Loucy (cell line): Measurements from ENCODE around the gene ACTR1A.
A peak's percentile ranks its signal among the peaks of the same experiment; 100 is the strongest.

Source experiments
- H2AFZ ChIP-seq: fragments of 200-600 bp; sonication (generic); 2 replicates; pipeline ENCODE4 v1.6.0; 2016; ENCODE audit warnings: antibody characterized with exemption, mild to moderate bottlenecking, low read length, moderate library complexity
- H3F3A ChIP-seq: fragments of 200-600 bp; 2 replicates; pipeline ENCODE4 v1.6.0; 2016; ENCODE audit warnings: antibody characterized with exemption, low read depth, mild to moderate bottlenecking
- H3K27me3 ChIP-seq: fragments of 200-600 bp; sonication (generic); 2 replicates; pipeline ENCODE4 v1.6.1; 2014; ENCODE audit warnings: low read length, mild to moderate bottlenecking; ENCODE audit not compliant: insufficient read depth, poor library complexity, severe bottlenecking
- H3K36me3 ChIP-seq: fragments of 200-600 bp; sonication (generic); 2 replicates; pipeline ENCODE4 v1.6.1; 2016; ENCODE audit warnings: low read length; ENCODE audit not compliant: insufficient read depth
- H3K4me1 ChIP-seq: fragments of 200-600 bp; sonication (generic); 2 replicates; pipeline ENCODE4 v1.5.1; 2014; ENCODE audit warnings: low read length, mild to moderate bottlenecking; ENCODE audit not compliant: insufficient read depth, poor library complexity, severe bottlenecking
- H3K4me2 ChIP-seq: fragments of 200-600 bp; sonication (generic); 2 replicates; pipeline ENCODE4 v1.6.0; 2014; ENCODE audit warnings: antibody characterized with exemption, low read length, low read depth, mild to moderate bottlenecking; ENCODE audit not compliant: poor library complexity, severe bottlenecking
- H3K4me3 ChIP-seq: fragments of 200-600 bp; sonication (generic); 2 replicates; pipeline ENCODE4 v1.5.1; 2014; ENCODE audit warnings: low read length, mild to moderate bottlenecking, mixed read lengths; ENCODE audit not compliant: poor library complexity, severe bottlenecking
- H3K79me2 ChIP-seq: fragments of 200-600 bp; sonication (generic); 2 replicates; pipeline ENCODE4 v1.6.1; 2014; ENCODE audit warnings: low read length; ENCODE audit not compliant: insufficient read depth
- H3K9ac ChIP-seq: fragments of 200-600 bp; sonication (generic); 2 replicates; pipeline ENCODE4 v1.6.0; 2014; ENCODE audit warnings: mild to moderate bottlenecking, low read depth, low read length, moderate library complexity; ENCODE audit not compliant: poor library complexity, severe bottlenecking
- H3K9me2 ChIP-seq: fragments of 200-600 bp; sonication (generic); replicated peaks from 2 replicates; pipeline ENCODE4 v1.6.1; 2016; ENCODE audit warnings: low read depth, low read length, mixed read lengths
- H3K9me3 ChIP-seq: fragments of 200-600 bp; sonication (generic); 2 replicates; pipeline ENCODE4 v1.6.1; 2014; ENCODE audit warnings: mild to moderate bottlenecking, antibody characterized with exemption, low read length, low read depth; ENCODE audit not compliant: insufficient read depth
- H4K20me1 ChIP-seq: fragments of 200-600 bp; sonication (generic); 2 replicates; pipeline ENCODE4 v1.6.0; 2014; ENCODE audit warnings: antibody characterized with exemption, low read length, mild to moderate bottlenecking; ENCODE audit not compliant: insufficient read depth, poor library complexity, severe bottlenecking
- CTCF ChIP-seq: fragments of 200-600 bp; sonication (generic); conservative IDR thresholded peaks from 2 replicates; pipeline ENCODE4 v1.5.1; 2014; ENCODE audit warnings: mild to moderate bottlenecking, antibody characterized with exemption, low read length
- EZH2phosphoT487 ChIP-seq: fragments of 200-600 bp; IDR thresholded peaks from 2 replicates; pipeline ENCODE4 v1.6.1; 2018; ENCODE audit warnings: antibody characterized with exemption, mild to moderate bottlenecking, moderate library complexity, borderline replicate concordance

ACTR1A gene

GRCh38 chr10:102453502-102453901, 49.0 kb downstream of the ACTR1A start:
- Histone ChIP-seq H3K79me2 (peaks cover 32% of the 10 kb centered on the region), H3K9me2 (no peaks in the 10 kb centered on the region), H3K27me3 (no peaks in the 10 kb centered on the region), H3K9me3 (no peaks in the 10 kb centered on the region), H3F3A (no peaks in the 10 kb centered on the region), H3K4me3 (no peak overlapping the region), H3K9ac (no peak overlapping the region), H3K4me1 (peaks cover 24% of the 10 kb centered on the region), H3K4me2 (no peak overlapping the region), H2AFZ (no peak overlapping the region), H3K36me3 (no peaks in the 10 kb centered on the region; the same call in 1 of the 2 replicates), H4K20me1 (peaks cover 12% of the 10 kb centered on the region)
- no peak for TF ChIP-seq EZH2phosphoT487
- TF ChIP-seq CTCF: no peak

- Histone ChIP-seq H2AFZ (no peak overlapping the region), H3F3A (no peaks in the 10 kb centered on the region), H3K9ac (no peak overlapping the region), H3K4me1 (peaks cover 24% of the 10 kb centered on the region), H3K4me3 (peak overlapping the region; percentile 10), H3K79me2 (peaks cover 32% of the 10 kb centered on the region), H3K27me3 (no peaks in the 10 kb centered on the region), H4K20me1 (peaks cover 12% of the 10 kb centered on the region), H3K36me3 (no peaks in the 10 kb centered on the region; the same call in 1 of the 2 replicates), H3K9me3 (no peaks in the 10 kb centered on the region), H3K9me2 (no peaks in the 10 kb centered on the region), H3K4me2 (peak overlapping the region; percentile 19)
- TF ChIP-seq EZH2phosphoT487: no peak
- TF ChIP-seq CTCF: no peak
Measured at GRCh38 chr10:102452672-102453340, 49.7 kb downstream of the ACTR1A start.

- Histone ChIP-seq H3K9me2 (no peaks in the 10 kb centered on the region), H2AFZ (no peak within 1 kb of the TSS; the same call in 1 of the 2 replicates), H3F3A (no peaks in the 10 kb centered on the region), H3K4me3 (peak within 1 kb of the TSS; percentile 89), H3K4me2 (peak within 1 kb of the TSS; percentile 88), H3K79me2 (peaks cover 32% of the 10 kb centered on the region), H3K36me3 (no peaks in the 10 kb centered on the region; the same call in 1 of the 2 replicates), H4K20me1 (peaks cover 12% of the 10 kb centered on the region), H3K4me1 (peaks cover 24% of the 10 kb centered on the region), H3K9ac (peak within 1 kb of the TSS; percentile 98), H3K27me3 (no peaks in the 10 kb centered on the region), H3K9me3 (no peaks in the 10 kb centered on the region)
- TF ChIP-seq EZH2phosphoT487 (no peak), CTCF (no peak)
Measured at GRCh38 chr10:102451105-102451969, 51.2 kb downstream of the ACTR1A start, which contains the start of gene C10orf95. Gene C10orf95 (minus strand): TSS chr10:102451543. CDS start chr10:102451093, 450 bp downstream.
